Liver (tissue), 9 donors: ENCODE data around the gene GTF3C5. TPM values are rescaled to one million over a fixed set of nuclear protein-coding genes. Genes with fewer than 3 reads are reported as not detected.
A peak's percentile ranks its signal among the peaks of the same experiment; 100 is the strongest.

Experiments used
- DNase-seq: peaks from one replicate; pipeline ENCODE4 v3.0.0-alpha.2; 2017; ENCODE audit warnings: low spot score
- H3K27ac ChIP-seq, 2 donors: one replicate each; pipeline ENCODE4 v1.7.0; 2013; ENCODE audit warnings: inconsistent platforms in 2 of 2, low read length in 2 of 2, control low read depth in 1 of 2, low read depth in 1 of 2, mild to moderate bottlenecking in 1 of 2
- H3K27me3 ChIP-seq, 4 donors: one replicate each; pipeline versions ENCODE4 v1.6.1 to v1.7.0; 2013; ENCODE audit warnings: low read length in 3 of 4, inconsistent platforms in 1 of 4, mild to moderate bottlenecking in 1 of 4, moderate library complexity in 1 of 4; ENCODE audit not compliant: control insufficient read depth in 4 of 4, insufficient read depth in 4 of 4
- H3K36me3 ChIP-seq, 4 donors: one replicate each; pipeline versions ENCODE4 v1.6.1 to v1.7.0; 2013; ENCODE audit warnings: low read length in 3 of 4, mild to moderate bottlenecking in 3 of 4, low read depth in 1 of 4, moderate library complexity in 1 of 4; ENCODE audit not compliant: control insufficient read depth in 4 of 4, insufficient read depth in 3 of 4
- H3K4me1 ChIP-seq, 4 donors: one replicate each; pipeline versions ENCODE4 v1.6.1 to v1.7.0; 2013; ENCODE audit warnings: low read length in 3 of 4, mild to moderate bottlenecking in 3 of 4, moderate library complexity in 1 of 4; ENCODE audit not compliant: control insufficient read depth in 4 of 4, insufficient read depth in 4 of 4
- H3K4me3 ChIP-seq, 3 donors: one replicate each; pipeline versions ENCODE4 v1.6.1 to v1.7.0; 2013; ENCODE audit warnings: low read length in 3 of 3, control low read depth in 1 of 3, low read depth in 1 of 3, mild to moderate bottlenecking in 1 of 3
- H3K9ac ChIP-seq, 2 donors: one replicate each; pipeline ENCODE4 v1.7.0; 2013; ENCODE audit warnings: low read length in 2 of 2, mild to moderate bottlenecking in 2 of 2, moderate library complexity in 2 of 2, control low read depth in 1 of 2, low read depth in 1 of 2
- H3K9me3 ChIP-seq, 4 donors: one replicate each; pipeline versions ENCODE4 v1.6.1 to v1.7.0; 2013; ENCODE audit warnings: low read length in 3 of 4; ENCODE audit not compliant: control insufficient read depth in 4 of 4
- ATF3 ChIP-seq: IDR thresholded peaks from 2 replicates; pipeline ENCODE4 v1.6.1; 2016; ENCODE audit warnings: antibody characterized with exemption
- EGR1 ChIP-seq, 2 donors: IDR thresholded peaks; 2 replicates each; pipeline ENCODE4 v1.6.1; 2016 to 2018; ENCODE audit warnings: antibody characterized with exemption in 2 of 2, low read depth in 2 of 2
- FOXA1 ChIP-seq: IDR thresholded peaks from 2 replicates; pipeline ENCODE4 v1.6.1; 2016; ENCODE audit warnings: antibody characterized with exemption
- FOXA2 ChIP-seq: IDR thresholded peaks from 2 replicates; pipeline ENCODE4 v1.6.1; 2016; ENCODE audit warnings: antibody characterized with exemption
- GABPA ChIP-seq, 2 donors: IDR thresholded peaks in 1 of 2; conservative IDR thresholded peaks in 1 of 2; 2 replicates each; pipeline ENCODE4 v1.6.1; 2016; ENCODE audit warnings: antibody characterized with exemption in 2 of 2, mild to moderate bottlenecking in 1 of 2, moderate library complexity in 1 of 2
- HNF4A ChIP-seq, 2 donors: conservative IDR thresholded peaks; 2 replicates each; pipeline ENCODE4 v1.6.1; 2016; ENCODE audit warnings: antibody characterized with exemption in 2 of 2, mild to moderate bottlenecking in 2 of 2
- HNF4G ChIP-seq: IDR thresholded peaks from 2 replicates; pipeline ENCODE4 v1.6.1; 2016; ENCODE audit warnings: antibody characterized with exemption
- JUND ChIP-seq, 2 donors: IDR thresholded peaks; 2 replicates each; pipeline ENCODE4 v1.6.1; 2016; ENCODE audit warnings: antibody characterized with exemption in 2 of 2
- NR2F2 ChIP-seq: IDR thresholded peaks from 2 replicates; pipeline ENCODE4 v1.6.1; 2016; ENCODE audit warnings: antibody characterized with exemption
- RAD21 ChIP-seq, 2 donors: IDR thresholded peaks; 2 replicates each; pipeline ENCODE4 v1.6.1; 2016; ENCODE audit warnings: antibody characterized with exemption in 2 of 2, mild to moderate bottlenecking in 2 of 2
- REST ChIP-seq: IDR thresholded peaks from 2 replicates; pipeline ENCODE4 v1.6.1; 2016; ENCODE audit warnings: antibody characterized with exemption, mild to moderate bottlenecking
- RXRA ChIP-seq, 2 donors: IDR thresholded peaks; 2 replicates each; pipeline ENCODE4 v1.6.1; 2017 to 2018; ENCODE audit warnings: antibody characterized with exemption in 2 of 2, mild to moderate bottlenecking in 1 of 2
- SP1 ChIP-seq: IDR thresholded peaks from 2 replicates; pipeline ENCODE4 v1.6.1; 2018; ENCODE audit warnings: antibody characterized with exemption, mild to moderate bottlenecking
- TAF1 ChIP-seq: conservative IDR thresholded peaks from 2 replicates; pipeline ENCODE4 v1.6.1; 2016; ENCODE audit warnings: antibody characterized with exemption, mild to moderate bottlenecking
- YY1 ChIP-seq: IDR thresholded peaks from 2 replicates; pipeline ENCODE4 v1.6.1; 2016; ENCODE audit warnings: antibody characterized with exemption, mild to moderate bottlenecking
- ZBTB33 ChIP-seq: IDR thresholded peaks from 2 replicates; pipeline ENCODE4 v1.6.1; 2016; ENCODE audit warnings: antibody characterized with exemption
- WGBS: extraction: QIAGEN DNeasy Blood & Tissue Kit; methylation state at CpG from one replicate; pipeline ENCODE4 v1.1.7; 2013; 5-methylcytosine and 5-hydroxymethylcytosine counted together
- polyA plus RNA-seq, 2 donors: library from polyadenylated mRNA; stranded (reverse) in 1 of 2; unstranded in 1 of 2; fragments of 200-250 nt in 1 of 2; fragments of >200 nt in 1 of 2; fragmentation: Nextera tagmentation in 1 of 2; extraction: Ambion mirVana in 1 of 2; gene quantifications; one replicate each; pipeline versions ENCODE4 v1.2.1 to v1.2.3, GENCODE V29; 2013 to 2015
- total RNA-seq, 2 donors: library from RNA; depleted of rRNA; stranded (reverse); fragments of >200 nt; gene quantifications; one replicate each; pipeline ENCODE4 v1.2.3, GENCODE V29; 2014
- TF ChIP-seq, protein P1 (sequence below): fragments of 150-350 bp; IDR thresholded peaks from 2 replicates; pipeline ENCODE4 v1.5.1; 2017; ENCODE audit warnings: improper control_type of control experiment, low read depth, low read length; ENCODE audit not compliant: missing input control
- TF ChIP-seq, protein P2 (sequence below): IDR thresholded peaks from 2 replicates; pipeline ENCODE4 v1.6.1; 2016; ENCODE audit warnings: antibody characterized with exemption
- donor health status: healthy.
- donor health status: healthy.
- donor health status: healthy.
- donor health status: healthy.
- donor health status: healthy.

GTF3C5 gene
- total and polyA plus RNA-seq, 4 donors = 13.2 to 26.2 (median 18.2) TPM

DNA sequence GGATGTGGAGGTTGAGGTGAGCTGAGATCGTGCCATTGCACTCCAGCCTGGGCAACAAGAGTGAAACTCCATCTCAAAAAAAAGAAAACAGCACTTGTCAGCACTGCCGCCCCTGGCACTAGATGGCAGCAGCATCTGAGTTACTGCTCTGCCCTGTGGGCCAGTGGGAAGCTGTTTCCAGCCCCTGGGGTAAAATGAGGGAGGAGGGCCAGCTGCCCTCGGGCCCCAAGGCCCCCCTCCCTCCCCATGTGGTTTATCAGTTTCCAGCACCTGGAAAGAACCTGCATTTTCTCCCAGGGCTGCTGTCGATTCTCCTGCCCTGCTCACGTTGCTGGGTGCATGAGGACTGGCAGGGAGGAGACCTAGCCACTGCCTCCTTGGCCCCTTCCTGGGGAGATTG, 17.8 kb downstream of the GTF3C5 start:
- H3K9ac ChIP-seq = no peak overlapping the region
- no peak overlapping the region for H3K4me3 ChIP-seq
- no peaks in the 10 kb centered on the region for H3K4me1 ChIP-seq
- no peak overlapping the region for H3K27ac ChIP-seq
- WGBS = 76% methylated on average over 5 of the region's 5 CpGs
- peaks cover 5 to 71% (median 21%) of the 10 kb centered on the region in 4 donors for H3K36me3 ChIP-seq
- TF ChIP-seq TAF1 = no peak
- TF ChIP-seq RAD21 (IDR thresholded peaks at IDR 0.05) = peak in 1 of 2 donors; percentile 44
- no peak for DNase-seq
- no peaks in the 10 kb centered on the region for H3K27me3 ChIP-seq
- H3K9me3 ChIP-seq = no peaks in the 10 kb centered on the region

- 94% methylated on average over 13 of the region's 13 CpGs for WGBS
- Histone ChIP-seq H3K27ac (no peak overlapping the region), H3K9me3 (no peaks in the 10 kb centered on the region), H3K36me3 (peaks cover 4 to 73% (median 21%) of the 10 kb centered on the region in 4 donors), H3K4me3 (no peak overlapping the region), H3K4me1 (no peaks in the 10 kb centered on the region), H3K27me3 (no peaks in the 10 kb centered on the region), H3K9ac (no peak overlapping the region)
- TF ChIP-seq JUND (IDR thresholded peaks at IDR 0.05) = no peak
- no peak for TF ChIP-seq FOXA1
- DNase-seq = no peak
These were observed 18.2 kb downstream of the GTF3C5 start for GRCh38 chr9:133049043-133049442.

DNA sequence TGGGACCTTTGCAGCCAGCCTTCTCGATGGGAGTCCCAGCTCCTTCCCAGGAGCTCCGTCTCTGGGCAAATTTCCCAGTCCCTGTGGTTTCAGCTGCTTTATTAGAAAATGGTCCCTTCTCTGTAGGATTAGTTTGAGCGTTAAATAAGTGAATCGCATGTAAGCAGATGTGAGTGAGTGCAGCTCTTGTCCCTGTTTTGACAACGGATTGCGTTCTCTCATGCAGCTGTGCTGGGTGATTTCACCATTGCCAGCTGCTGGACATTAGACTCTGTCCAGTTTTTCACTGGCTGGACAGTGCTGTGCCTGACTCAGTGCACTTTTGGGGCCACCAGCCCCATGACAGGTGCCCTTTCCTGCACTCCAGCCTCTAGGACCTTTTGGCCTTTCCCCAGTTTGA, 19.3 kb downstream of the GTF3C5 start:
- TF ChIP-seq NR2F2 (no peak), JUND (IDR thresholded peaks at IDR 0.05) (no peak), ATF3 (no peak), YY1 (no peak), EGR1 (IDR thresholded peaks at IDR 0.05; ENCODE audit: low read depth in 2 of 2) (no peak), FOXA2 (no peak), HNF4G (no peak), FOXA1 (no peak), GABPA (IDR thresholded peaks at IDR 0.05 in 1 of 2, conservative IDR thresholded peaks at IDR 0.05 in 1 of 2) (no peak), TAF1 (no peak), ZBTB33 (no peak), REST (no peak), SP1 (no peak), HNF4A (conservative IDR thresholded peaks at IDR 0.05) (no peak), RXRA (IDR thresholded peaks at IDR 0.05) (no peak), RAD21 (IDR thresholded peaks at IDR 0.05) (no peak)
- TF ChIP-seq, protein P1, sequence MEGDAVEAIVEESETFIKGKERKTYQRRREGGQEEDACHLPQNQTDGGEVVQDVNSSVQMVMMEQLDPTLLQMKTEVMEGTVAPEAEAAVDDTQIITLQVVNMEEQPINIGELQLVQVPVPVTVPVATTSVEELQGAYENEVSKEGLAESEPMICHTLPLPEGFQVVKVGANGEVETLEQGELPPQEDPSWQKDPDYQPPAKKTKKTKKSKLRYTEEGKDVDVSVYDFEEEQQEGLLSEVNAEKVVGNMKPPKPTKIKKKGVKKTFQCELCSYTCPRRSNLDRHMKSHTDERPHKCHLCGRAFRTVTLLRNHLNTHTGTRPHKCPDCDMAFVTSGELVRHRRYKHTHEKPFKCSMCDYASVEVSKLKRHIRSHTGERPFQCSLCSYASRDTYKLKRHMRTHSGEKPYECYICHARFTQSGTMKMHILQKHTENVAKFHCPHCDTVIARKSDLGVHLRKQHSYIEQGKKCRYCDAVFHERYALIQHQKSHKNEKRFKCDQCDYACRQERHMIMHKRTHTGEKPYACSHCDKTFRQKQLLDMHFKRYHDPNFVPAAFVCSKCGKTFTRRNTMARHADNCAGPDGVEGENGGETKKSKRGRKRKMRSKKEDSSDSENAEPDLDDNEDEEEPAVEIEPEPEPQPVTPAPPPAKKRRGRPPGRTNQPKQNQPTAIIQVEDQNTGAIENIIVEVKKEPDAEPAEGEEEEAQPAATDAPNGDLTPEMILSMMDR = no peak
- TF ChIP-seq, protein P2, sequence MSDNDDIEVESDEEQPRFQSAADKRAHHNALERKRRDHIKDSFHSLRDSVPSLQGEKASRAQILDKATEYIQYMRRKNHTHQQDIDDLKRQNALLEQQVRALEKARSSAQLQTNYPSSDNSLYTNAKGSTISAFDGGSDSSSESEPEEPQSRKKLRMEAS = no peak
- Histone ChIP-seq H3K9ac (no peak overlapping the region), H3K9me3 (no peaks in the 10 kb centered on the region), H3K36me3 (peaks cover 7 to 72% (median 21%) of the 10 kb centered on the region in 4 donors), H3K4me3 (no peak overlapping the region), H3K27ac (no peak overlapping the region), H3K27me3 (no peaks in the 10 kb centered on the region), H3K4me1 (no peaks in the 10 kb centered on the region)
- DNase-seq = no peak
- 93% methylated on average over 6 of the region's 6 CpGs for WGBS
